ENCODE results near the gene GPX4.

DNA sequence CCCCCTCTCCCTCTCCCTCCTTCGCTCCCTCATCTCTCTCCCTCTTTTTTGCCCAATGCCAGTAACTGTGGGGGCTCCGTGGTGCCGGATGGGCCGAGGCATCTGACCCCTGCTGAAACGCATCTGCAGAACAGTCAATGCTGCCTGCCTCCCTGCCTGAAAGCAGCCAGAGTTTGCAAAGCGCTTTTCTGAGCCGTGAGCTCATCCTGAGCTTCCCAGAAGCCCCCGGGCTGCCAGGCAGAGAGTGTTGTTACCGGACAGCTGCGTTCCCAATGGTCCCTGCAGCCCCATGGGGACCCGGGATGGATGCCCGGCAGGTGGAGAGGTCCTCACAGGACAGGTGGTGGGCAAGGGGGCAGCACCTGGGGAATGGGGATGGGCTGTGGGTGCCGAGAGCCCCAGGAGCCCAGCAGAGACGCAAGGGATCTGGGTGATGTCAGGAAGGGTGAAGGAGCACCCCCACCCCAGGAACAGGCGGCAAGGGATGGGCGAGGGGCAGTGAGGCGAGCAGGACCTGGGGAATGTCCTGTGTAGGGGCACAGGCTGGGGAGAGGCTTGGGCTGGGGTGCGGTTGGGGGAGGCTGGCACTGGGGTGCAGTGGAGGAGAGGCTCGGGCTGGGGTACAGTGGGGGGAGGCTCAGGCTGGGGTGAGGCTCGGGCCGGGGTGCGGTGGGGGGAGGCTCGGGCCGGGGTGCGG lies 33.0 kb downstream of the GPX4 start:
- TF ChIP-seq, protein P1, sequence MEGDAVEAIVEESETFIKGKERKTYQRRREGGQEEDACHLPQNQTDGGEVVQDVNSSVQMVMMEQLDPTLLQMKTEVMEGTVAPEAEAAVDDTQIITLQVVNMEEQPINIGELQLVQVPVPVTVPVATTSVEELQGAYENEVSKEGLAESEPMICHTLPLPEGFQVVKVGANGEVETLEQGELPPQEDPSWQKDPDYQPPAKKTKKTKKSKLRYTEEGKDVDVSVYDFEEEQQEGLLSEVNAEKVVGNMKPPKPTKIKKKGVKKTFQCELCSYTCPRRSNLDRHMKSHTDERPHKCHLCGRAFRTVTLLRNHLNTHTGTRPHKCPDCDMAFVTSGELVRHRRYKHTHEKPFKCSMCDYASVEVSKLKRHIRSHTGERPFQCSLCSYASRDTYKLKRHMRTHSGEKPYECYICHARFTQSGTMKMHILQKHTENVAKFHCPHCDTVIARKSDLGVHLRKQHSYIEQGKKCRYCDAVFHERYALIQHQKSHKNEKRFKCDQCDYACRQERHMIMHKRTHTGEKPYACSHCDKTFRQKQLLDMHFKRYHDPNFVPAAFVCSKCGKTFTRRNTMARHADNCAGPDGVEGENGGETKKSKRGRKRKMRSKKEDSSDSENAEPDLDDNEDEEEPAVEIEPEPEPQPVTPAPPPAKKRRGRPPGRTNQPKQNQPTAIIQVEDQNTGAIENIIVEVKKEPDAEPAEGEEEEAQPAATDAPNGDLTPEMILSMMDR (IDR thresholded peaks at IDR 0.05) = no peak
- TF ChIP-seq EZH2 (IDR thresholded peaks at IDR 0.05) = no peak

Data from neural progenitor cell (in vitro differentiated cells).